Thoracic aorta (tissue), 2 donors: ENCODE data around the gene CTNNA2. TPM values are rescaled to one million over a fixed set of nuclear protein-coding genes. Genes with fewer than 3 reads are reported as not detected.

ENCODE experiments used
- ATAC-seq: fragments of 150-250 bp; one replicate; pipeline ENCODE4 v1.8.0; 2017; ENCODE audit warnings: low read depth; ENCODE audit not compliant: insufficient number of reproducible peaks, low FRiP score
- DNase-seq: peaks from one replicate; pipeline ENCODE4 v3.0.0-alpha.2; 2020; ENCODE audit warnings: low spot score
- H3K27ac ChIP-seq, 2 donors: fragments of 200-600 bp; sonication (generic); 1 replicate in 1 of 2; 2 replicates in 1 of 2; pipeline ENCODE4 v1.5.1; 2016; ENCODE audit warnings: mild to moderate bottlenecking in 2 of 2, moderate library complexity in 2 of 2
- H3K27me3 ChIP-seq: fragments of 200-600 bp; sonication (generic); replicated peaks from 2 replicates; pipeline ENCODE4 v1.6.0; 2016; ENCODE audit warnings: mild to moderate bottlenecking; ENCODE audit not compliant: insufficient read depth
- H3K36me3 ChIP-seq: fragments of 200-600 bp; sonication (generic); one replicate; pipeline ENCODE4 v1.5.1; 2016
- H3K4me1 ChIP-seq, 2 donors: fragments of 200-600 bp; sonication (generic); 1 replicate in 1 of 2; 2 replicates in 1 of 2; pipeline versions ENCODE4 v1.5.1 to v1.6.0; 2016; ENCODE audit warnings: low read depth in 2 of 2, mild to moderate bottlenecking in 1 of 2; ENCODE audit not compliant: control insufficient read depth in 1 of 2
- H3K4me3 ChIP-seq: fragments of 200-600 bp; sonication (generic); 2 replicates; pipeline ENCODE4 v1.5.1; 2016; ENCODE audit warnings: mild to moderate bottlenecking
- H3K9me3 ChIP-seq: fragments of 200-600 bp; sonication (generic); 2 replicates; pipeline ENCODE4 v1.5.1; 2016
- CTCF ChIP-seq: fragments of 200-600 bp; sonication (generic); IDR thresholded peaks from one replicate; pipeline ENCODE4 v1.5.1; 2019; ENCODE audit warnings: antibody characterized with exemption
- total RNA-seq, 2 donors: library from RNA; depleted of rRNA; stranded (reverse); fragments of >200 nt; gene quantifications; one replicate each; pipeline versions ENCODE4 v1.1.0 to v1.2.3, GENCODE V29; 2016

Gene CTNNA2
- total RNA-seq, 2 donors from 2014 or later: not detected

- ATAC-seq (no peak), DNase-seq (no peak)
- Histone ChIP-seq H3K9me3 (no peaks in the 10 kb centered on the region), H3K4me3 (no peak overlapping the region), H3K4me1 (no peaks in the 10 kb centered on the region), H3K27ac (no peak overlapping the region), H3K36me3 (no peaks in the 10 kb centered on the region), H3K27me3 (no peaks in the 10 kb centered on the region)
- TF ChIP-seq CTCF: no peak
These were observed 545.1 kb downstream of the CTNNA2 start for GRCh38 chr2:80057956-80058355.

DNA sequence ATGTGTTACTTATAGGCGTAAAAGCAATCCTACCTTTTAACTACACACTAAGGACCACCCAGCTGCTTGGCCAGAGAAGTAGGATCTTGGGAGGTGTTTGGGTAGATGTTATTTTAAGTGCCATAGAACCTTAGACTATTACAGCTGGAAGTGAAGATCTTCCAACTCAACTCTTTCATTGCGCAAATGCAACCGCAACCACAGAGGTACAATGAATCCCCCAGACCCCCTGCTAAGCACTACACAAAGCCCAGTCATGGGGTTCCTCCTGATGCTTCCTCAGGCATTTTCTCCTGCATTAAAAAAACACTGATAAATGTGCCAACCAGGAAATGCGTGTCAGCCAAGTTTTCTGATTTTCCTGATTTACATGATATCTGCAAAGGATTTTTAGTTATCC is 545.7 kb downstream of the CTNNA2 start:
- H3K27me3 ChIP-seq: no peaks in the 10 kb centered on the region
- no peaks in the 10 kb centered on the region for H3K4me1 ChIP-seq
- ATAC-seq (no peak), DNase-seq (no peak)
- no peak for TF ChIP-seq CTCF
- no peaks in the 10 kb centered on the region for H3K9me3 ChIP-seq
- no peak overlapping the region for H3K4me3 ChIP-seq
- no peak overlapping the region for H3K27ac ChIP-seq
- H3K36me3 ChIP-seq: no peaks in the 10 kb centered on the region

- Histone ChIP-seq H3K27ac (no peak overlapping the region), H3K4me3 (no peak overlapping the region), H3K9me3 (no peaks in the 10 kb centered on the region), H3K4me1 (no peaks in the 10 kb centered on the region), H3K27me3 (no peaks in the 10 kb centered on the region), H3K36me3 (no peaks in the 10 kb centered on the region)
- no peak for TF ChIP-seq CTCF
- ATAC-seq: no peak
- no peak for DNase-seq
These were observed 546.6 kb downstream of the CTNNA2 start for GRCh38 chr2:80059447-80059846.

GRCh38 chr2:80061881-80062280 is 549.0 kb downstream of the CTNNA2 start:
- H3K27ac ChIP-seq: no peak overlapping the region
- H3K4me3 ChIP-seq: no peak overlapping the region
- H3K4me1 ChIP-seq: no peaks in the 10 kb centered on the region
- no peaks in the 10 kb centered on the region for H3K36me3 ChIP-seq
- no peak for ATAC-seq
- no peaks in the 10 kb centered on the region for H3K27me3 ChIP-seq
- H3K9me3 ChIP-seq: no peaks in the 10 kb centered on the region
- DNase-seq: no peak
- TF ChIP-seq CTCF: no peak

GRCh38 chr2:80062298-80062697 is 549.4 kb downstream of the CTNNA2 start:
- H3K27ac ChIP-seq: no peak overlapping the region
- DNase-seq: no peak
- no peak for TF ChIP-seq CTCF

More at GRCh38 chr2:80062298-80062697, 549.4 kb downstream of the CTNNA2 start:
- no peaks in the 10 kb centered on the region for H3K9me3 ChIP-seq
- H3K36me3 ChIP-seq: no peaks in the 10 kb centered on the region
- no peak for ATAC-seq
- no peak overlapping the region for H3K4me3 ChIP-seq
- no peaks in the 10 kb centered on the region for H3K4me1 ChIP-seq
- no peaks in the 10 kb centered on the region for H3K27me3 ChIP-seq
